ENCODE data around the gene RBX1.
"Not testable (repeated sequence)": the region's sequence is repeated elsewhere in the genome, so short reads cannot be mapped to it uniquely, and the experiment has no call there.

Gene RBX1

DNA sequence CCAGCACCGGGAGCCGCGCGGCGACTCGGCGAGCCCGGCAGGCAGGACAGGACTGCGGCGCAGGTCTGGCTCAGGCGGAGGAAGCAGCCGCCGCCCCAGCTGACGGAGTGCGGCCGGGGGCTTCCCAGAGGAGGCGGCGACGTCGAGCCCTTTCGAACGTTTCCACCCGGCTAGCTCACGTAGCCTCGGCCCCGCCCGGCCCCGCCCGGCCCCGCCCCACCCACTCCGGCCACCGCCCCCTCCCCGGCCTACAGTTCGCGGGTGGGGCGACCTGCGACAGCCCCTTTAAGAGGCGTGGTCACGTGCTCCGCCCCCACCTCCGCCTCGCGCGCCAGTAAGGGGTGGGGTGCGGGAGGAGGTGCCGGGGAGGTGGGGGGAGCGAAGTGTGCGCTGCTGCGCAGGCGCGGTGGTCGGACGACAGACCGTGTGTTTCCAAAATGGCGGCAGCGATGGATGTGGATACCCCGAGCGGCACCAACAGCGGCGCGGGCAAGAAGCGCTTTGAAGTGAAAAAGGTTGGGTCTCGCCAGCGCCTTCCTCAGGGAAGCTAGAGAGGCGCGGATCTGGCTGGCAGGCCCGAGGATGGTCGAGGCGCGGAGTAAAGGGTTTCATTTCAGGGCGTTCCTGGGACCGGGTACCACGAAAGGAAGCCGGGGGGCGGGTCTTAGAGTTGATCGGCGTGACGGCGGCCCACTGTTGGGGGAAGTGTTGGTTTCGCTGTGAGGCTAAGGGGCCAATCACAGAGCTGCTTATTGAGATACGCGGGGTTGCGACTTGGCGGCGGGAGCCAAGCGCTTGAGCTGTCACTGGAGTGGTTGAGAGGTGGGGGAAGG, at the start of gene RBX1:
Gene RBX1, plus strand, starts transcription at position 417 of the 833 bp plus-strand sequence. Its CDS starts 21 bp downstream, at position 438.
- DNase-seq: peak; percentile 93

- no peak for DNase-seq
Measured at GRCh38 chr22:40904101-40904500, 47.1 kb upstream of the RBX1 start.

DNA sequence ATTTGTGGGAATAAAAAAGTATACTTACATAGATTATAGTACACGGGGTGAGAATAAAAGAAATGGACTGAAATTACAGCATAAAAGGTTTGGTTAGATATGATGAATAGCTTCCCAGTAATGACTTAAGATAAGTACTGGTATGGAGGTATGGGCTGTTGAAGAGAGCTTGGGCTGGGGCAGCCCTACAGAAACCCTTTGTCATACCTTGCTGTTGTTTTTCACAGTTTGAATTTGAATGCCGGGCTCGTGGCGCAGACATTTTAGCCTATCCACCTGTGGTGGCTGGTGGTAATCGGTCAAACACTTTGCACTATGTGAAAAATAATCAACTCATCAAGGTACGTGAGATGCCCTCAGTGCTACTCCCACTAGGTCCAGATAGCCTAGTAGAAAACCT, 42.3 kb upstream of the RBX1 start:
- DNase-seq: no peak

DNA sequence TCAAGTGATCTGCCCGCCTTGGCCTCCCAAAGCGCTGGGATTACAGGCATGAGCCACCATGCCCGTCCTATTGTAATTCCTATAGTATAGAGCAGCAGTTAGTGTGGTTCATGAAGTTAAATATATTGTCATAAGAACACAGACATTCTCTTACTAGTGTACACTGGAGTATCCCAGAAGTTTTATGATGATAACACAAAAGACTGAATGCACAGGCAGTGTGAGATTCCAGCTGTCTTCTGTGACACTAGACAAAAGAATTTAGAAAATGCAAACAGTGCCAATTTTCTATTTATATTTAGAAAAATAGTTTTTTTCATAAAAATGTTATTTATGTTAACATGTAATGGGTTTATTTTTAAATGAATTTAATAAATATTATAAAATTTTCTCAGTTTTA, 39.4 kb upstream of the RBX1 start:
- no peak for DNase-seq

- DNase-seq: not testable (repeated sequence)
Measured at GRCh38 chr22:40912987-40913386, 38.2 kb upstream of the RBX1 start.

DNA sequence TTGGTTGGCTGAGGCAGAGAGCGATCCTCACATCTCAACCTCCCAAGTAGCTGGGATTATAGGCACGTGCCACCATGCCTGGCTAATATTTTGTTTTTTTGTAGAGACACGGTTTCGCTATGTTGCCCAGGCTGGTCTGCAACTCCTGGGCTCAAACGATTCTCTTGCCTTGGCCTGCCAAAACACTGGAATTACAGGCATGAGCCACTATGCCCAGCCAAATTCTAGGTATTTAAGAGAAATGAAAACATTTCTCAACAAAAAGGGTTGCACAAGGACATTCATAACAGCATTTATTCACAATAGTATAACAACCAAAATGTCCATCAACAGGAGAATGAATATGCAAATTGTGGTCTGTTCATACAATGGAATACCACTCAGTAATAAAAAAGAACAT, 31.7 kb upstream of the RBX1 start:
- DNase-seq: no peak

DNA sequence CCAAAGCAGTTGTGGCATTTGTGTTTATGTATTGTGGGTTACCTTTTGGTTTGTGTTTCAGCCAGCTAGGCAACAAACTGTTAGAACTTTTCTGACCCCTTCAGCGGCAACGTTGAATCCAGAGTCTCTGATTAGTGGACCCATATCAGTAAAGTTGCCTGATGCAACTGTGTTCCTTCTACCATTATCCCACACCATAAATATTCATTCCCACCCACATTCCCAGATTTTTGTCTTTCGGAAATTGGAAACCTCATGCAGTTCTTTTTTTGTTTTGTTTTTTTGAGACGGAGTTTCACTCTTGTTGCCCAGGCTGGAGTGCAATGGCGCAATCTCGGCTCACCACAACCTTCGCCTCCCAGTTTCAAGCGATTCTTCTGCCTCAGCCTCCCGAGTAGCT, 30.7 kb upstream of the RBX1 start:
- no peak for DNase-seq

- DNase-seq: peak; percentile 40
Measured at GRCh38 chr22:40922484-40923303, 28.5 kb upstream of the RBX1 start.

- DNase-seq: no peak
Measured at GRCh38 chr22:40928657-40929056, 22.5 kb upstream of the RBX1 start.

DNA sequence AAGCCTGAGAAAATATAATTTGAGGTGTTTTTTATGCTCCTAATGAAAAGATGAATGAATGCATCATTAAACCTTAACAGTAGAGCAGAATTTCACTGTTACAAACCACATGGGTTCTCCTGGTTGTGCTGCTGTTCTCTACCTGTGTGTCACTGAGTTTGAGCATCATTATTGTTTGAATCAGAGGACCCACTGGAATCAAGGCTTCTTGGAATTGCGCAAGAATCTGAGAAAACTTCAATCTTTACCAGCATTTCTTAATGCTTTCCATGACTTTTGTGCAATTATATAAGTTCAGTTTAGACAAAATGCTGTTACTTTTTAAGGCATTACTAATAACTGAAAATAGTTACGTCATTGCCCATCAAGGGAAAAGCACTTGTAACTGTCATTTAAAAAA, 18.8 kb upstream of the RBX1 start:
- no peak for DNase-seq

GRCh38 chr22:40939202-40939601, 12.0 kb upstream of the RBX1 start:
- no peak for DNase-seq

DNA sequence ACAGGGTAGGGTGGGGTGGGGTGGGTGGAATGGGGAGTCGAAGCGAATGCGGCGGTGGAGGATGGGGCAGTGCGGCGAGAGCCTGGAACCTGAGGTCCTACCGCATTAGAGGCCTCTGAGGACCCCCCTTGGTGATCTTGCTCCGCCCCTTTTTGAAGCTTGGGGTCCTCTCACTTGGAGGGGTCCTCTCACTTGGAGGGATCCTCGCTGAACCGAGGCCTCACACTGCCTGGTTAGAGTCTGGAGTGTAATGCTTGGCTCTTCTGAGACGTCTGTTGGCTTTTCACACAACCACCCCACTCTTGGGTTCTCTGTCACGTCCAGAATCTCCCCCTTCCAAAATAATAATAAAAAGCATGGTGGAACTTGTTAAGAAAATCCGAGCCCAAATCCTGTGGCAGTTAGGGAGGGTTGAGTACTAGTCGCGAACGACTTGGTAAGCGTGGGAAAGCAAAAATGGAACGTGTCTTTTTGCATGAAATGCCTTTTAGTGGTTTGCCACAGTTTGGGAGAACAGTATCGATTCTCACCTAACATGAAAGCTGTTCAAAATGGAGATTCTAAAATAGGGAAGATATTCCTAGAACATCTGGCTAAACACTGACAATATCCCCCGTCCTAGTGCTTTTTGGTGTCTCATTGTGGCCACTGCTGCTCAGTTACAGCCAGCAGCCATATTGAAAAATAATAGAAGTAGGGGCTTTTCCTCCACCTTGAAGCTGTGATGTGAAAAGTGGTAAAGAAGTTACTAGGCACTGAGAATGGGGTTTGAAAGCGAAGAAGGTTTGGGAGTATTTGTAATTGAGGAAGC, 822 bp downstream of the RBX1 start:
- peak; percentile 20 for DNase-seq

DNA sequence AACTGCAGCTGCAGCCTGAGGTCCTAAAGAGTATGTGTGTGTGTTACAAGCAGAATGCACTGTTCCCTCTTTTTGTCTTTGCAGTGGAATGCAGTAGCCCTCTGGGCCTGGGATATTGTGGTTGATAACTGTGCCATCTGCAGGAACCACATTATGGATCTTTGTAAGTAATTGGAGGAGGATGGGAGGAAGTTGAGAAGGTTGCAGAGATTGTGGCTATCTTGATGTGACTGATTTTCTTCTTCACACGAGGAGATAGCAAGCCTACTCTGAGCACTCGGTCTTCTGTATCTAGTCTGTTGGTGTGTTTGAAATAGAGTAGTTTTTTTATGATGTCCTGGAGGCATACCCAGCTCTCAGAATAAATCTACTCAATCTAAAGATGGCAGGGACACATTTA, 2.3 kb downstream of the RBX1 start:
- no peak for DNase-seq

DNA sequence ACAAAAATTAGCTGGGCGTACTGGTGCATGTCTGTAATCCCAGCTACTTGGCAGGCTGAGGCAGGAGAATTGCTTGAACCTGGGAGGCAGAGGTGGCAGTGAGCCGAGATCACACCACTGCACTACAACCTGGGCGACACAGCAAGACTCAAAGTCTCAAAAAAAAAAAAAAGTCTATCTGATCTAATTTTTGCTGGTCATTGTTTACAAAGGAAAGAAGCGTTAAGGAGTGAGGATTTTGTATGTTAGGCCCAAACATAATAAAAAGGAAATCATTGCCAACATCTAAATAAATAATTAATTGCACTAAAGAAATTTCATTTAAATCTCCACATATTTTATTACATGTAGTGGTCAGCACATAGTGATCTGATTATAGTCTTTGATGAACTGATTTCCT, 2.9 kb downstream of the RBX1 start:
- no peak for DNase-seq

DNA sequence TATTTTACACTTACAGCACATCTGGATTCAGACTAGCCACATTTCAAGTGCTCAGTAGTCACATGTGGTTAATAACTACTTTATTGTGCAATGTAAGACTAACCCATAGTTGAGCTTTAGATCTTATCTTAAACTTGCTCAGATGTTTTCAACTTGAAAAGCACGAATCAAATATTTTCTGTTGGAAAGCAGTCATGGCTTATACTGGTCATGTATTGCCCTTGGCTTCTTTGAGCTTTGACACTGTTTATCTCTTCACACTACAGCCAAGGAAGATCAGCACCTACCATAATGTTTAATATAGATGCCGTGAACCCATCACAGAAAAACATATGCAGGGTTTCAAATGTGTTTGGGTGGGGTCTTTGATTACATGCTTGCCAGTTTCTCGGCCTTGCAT, 4.4 kb downstream of the RBX1 start:
- DNase-seq: no peak

DNA sequence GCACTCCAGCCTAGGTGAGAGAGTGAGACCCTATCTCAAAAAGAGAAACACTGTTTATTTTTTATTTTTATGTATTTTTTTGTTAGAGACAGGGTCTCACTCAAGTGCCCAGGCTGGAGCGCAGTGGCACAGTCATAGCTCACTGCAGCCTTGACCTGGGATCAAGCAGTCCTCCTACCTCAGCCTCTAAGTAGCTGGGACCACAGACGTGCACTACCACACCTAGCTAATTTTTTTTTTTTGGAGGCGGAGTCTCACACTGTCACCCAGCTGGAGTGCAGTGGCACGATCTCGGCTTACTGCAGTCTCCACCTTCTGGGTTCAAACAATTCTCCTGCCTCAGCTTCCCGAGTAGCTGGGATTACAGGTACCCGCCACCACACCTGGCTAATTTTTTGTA, 6.4 kb downstream of the RBX1 start:
- DNase-seq: no peak

- DNase-seq: no peak
Measured at GRCh38 chr22:40958299-40958698, 7.1 kb downstream of the RBX1 start.

DNA sequence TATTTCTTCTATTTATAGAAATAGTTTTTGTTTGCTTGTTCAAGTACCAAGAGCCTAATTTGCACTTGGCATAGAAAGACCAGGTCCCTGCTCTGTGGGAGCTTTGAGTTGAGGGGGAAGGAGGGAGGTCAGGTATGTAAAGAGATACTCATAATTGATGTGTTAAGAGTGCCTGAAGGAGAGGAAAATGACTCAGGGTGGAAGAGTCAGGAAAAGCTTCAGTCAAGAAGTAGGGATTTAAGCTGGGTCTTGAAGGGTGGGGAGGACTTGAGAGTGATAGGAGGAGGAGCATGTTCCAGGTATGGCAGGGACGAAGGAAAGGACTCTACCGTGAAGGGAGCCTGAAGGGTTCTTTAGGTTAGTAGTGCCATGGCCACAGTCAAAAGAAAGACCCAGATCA, 9.0 kb downstream of the RBX1 start:
- DNase-seq: no peak

GRCh38 chr22:40965936-40966725, 15.0 kb downstream of the RBX1 start:
- no peak for DNase-seq

GRCh38 chr22:40966726-40967085, 15.5 kb downstream of the RBX1 start:
- no peak for DNase-seq

- no peak for DNase-seq
Measured at GRCh38 chr22:40967111-40967760, 16.1 kb downstream of the RBX1 start.

DNA sequence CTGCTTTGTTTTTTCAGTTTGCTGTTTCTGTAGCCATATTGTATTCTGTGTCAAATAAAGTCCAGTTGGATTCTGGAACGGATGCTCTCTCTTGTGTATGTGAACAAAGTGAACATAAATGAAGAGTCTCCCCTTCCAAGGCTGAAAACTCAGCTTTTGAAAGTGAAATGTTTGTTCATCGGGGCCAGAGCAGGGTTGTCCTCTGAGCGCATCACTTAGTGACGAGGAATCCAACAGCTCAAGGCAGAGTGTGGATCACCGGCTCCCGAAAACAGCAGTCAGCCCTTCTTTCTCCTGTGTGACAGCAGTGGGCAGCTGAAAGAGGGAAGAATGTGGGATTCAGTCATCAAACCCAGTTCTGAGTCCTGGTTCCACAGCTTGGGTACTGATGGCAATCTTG, 21.4 kb downstream of the RBX1 start:
- DNase-seq: no peak
